WTC11 (cell line): ENCODE data around the gene C19orf53.

Experiments
- CBFB ChIP-seq: sonication (generic); formaldehyde crosslinking; IDR thresholded peaks from 2 replicates; pipeline ENCODE4 v1.8.1; 2022; ENCODE audit warnings: mild to moderate bottlenecking, low read depth, missing genetic modification reagents
- NR3C1 ChIP-seq: sonication (generic); formaldehyde crosslinking; conservative IDR thresholded peaks from 2 replicates; pipeline ENCODE4 v1.8.1; 2023; ENCODE audit warnings: low read depth, mild to moderate bottlenecking, missing genetic modification reagents
- ZNF232 ChIP-seq: sonication (generic); formaldehyde crosslinking; IDR thresholded peaks from 2 replicates; pipeline ENCODE4 v1.8.0; 2022; ENCODE audit warnings: mild to moderate bottlenecking, missing genetic modification reagents
- ZNF263 ChIP-seq: sonication (generic); formaldehyde crosslinking; IDR thresholded peaks from 2 replicates; pipeline ENCODE4 v1.8.1; 2022; ENCODE audit warnings: low read depth, mild to moderate bottlenecking, moderate library complexity, missing genetic modification reagents
- TF ChIP-seq, protein P1 (sequence below): sonication (generic); formaldehyde crosslinking; IDR thresholded peaks from 2 replicates; pipeline ENCODE4 v1.8.1; 2022; ENCODE audit warnings: low read depth, missing genetic modification reagents, borderline replicate concordance

DNA sequence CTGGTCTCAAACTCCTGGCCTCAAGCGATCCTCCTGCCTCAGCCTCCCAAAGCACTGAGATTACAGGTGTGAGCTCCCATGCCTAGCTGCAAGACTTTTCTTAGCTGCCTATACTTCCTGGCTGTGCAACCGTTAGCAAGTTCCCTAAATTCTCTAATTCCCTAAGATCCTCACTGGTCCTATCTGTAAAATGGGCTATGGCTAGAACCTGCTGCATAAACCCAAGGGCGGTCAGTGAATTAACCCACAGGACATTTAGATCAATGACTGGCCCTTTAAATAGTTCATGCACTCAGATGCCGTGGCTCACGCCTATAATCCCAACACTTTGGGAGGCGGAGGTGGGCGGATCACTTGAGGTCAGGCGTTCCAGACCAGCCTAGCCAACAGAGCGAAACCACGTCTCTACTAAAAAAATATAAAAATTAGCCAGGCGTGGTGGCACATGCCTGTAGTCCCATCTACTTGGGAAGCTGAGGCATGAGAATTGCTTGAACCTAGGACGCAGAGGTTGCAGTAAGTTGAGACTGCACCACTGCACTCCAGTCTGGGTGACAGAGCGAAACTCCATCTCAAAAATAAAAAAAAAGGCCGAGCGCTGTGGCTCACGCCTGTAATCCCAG, 4.1 kb upstream of the C19orf53 start:
- TF ChIP-seq ZNF232 (CRISPR knock-in tag) = no peak
- TF ChIP-seq, protein P1, sequence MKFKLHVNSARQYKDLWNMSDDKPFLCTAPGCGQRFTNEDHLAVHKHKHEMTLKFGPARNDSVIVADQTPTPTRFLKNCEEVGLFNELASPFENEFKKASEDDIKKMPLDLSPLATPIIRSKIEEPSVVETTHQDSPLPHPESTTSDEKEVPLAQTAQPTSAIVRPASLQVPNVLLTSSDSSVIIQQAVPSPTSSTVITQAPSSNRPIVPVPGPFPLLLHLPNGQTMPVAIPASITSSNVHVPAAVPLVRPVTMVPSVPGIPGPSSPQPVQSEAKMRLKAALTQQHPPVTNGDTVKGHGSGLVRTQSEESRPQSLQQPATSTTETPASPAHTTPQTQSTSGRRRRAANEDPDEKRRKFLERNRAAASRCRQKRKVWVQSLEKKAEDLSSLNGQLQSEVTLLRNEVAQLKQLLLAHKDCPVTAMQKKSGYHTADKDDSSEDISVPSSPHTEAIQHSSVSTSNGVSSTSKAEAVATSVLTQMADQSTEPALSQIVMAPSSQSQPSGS (CRISPR knock-in tag) = no peak
- no peak for TF ChIP-seq CBFB (CRISPR knock-in tag)
- no peak for TF ChIP-seq ZNF263 (CRISPR knock-in tag)
- no peak for TF ChIP-seq NR3C1 (CRISPR knock-in tag)
